Measurements from ENCODE around the gene HAS3. TPM values are rescaled to one million over a fixed set of nuclear protein-coding genes. Genes with fewer than 3 reads are reported as not detected.
"Not testable (repeated sequence)": the region's sequence is repeated elsewhere in the genome, so short reads cannot be mapped to it uniquely, and the experiment has no call there.

Gene HAS3, protein sequence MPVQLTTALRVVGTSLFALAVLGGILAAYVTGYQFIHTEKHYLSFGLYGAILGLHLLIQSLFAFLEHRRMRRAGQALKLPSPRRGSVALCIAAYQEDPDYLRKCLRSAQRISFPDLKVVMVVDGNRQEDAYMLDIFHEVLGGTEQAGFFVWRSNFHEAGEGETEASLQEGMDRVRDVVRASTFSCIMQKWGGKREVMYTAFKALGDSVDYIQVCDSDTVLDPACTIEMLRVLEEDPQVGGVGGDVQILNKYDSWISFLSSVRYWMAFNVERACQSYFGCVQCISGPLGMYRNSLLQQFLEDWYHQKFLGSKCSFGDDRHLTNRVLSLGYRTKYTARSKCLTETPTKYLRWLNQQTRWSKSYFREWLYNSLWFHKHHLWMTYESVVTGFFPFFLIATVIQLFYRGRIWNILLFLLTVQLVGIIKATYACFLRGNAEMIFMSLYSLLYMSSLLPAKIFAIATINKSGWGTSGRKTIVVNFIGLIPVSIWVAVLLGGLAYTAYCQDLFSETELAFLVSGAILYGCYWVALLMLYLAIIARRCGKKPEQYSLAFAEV
- not detected for total RNA-seq

DNA sequence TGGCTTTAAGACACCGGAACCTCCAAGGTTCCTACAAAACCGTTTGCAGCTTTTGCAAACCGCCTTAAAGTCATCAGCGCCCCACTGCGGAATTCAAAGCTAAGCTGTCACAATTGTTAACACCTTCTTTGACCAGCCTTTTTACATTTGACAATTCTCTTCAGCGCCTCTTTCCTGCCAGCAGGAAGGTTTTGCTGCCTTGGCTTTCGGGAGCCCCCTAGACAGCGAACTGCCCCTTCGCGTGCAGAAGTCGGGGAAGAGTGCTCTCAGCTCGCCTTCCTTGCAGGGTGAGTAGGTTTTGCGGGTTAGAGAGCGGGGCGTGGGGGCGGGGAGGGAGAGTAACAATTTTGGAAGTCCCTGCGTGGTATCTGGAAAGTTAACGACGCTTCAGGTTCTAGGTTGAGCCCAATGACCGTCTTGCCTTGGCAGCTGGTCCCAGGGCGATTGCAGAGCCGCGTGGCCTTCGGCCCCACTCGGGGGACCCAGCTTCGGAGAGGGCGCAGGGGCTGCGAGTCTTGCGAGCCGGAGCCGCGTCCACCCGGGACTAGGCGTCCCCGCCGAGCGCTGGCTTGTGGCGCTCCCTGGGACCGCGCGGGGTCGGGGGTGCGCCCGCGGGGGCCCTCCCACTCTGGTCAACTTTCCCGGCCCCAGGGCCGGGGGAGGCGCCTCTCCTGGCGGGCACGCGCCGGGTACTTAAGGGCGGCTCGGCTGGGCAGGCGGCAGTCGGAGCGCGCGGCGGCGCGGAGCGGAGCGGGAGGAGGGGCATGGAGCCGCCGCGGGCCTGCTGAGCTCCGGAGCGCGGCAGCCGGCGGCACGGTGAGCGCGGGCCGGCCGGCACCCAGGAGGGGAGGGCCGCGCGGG is at the start of gene HAS3:
Gene HAS3, plus strand, starts transcription at position 153 of the 861 bp plus-strand sequence. CDS start 3,743 bp downstream, outside the sequence.
- DNase-seq (ENCODE audit: low spot score in 2 of 2) = no peak
- TF ChIP-seq, protein P1, sequence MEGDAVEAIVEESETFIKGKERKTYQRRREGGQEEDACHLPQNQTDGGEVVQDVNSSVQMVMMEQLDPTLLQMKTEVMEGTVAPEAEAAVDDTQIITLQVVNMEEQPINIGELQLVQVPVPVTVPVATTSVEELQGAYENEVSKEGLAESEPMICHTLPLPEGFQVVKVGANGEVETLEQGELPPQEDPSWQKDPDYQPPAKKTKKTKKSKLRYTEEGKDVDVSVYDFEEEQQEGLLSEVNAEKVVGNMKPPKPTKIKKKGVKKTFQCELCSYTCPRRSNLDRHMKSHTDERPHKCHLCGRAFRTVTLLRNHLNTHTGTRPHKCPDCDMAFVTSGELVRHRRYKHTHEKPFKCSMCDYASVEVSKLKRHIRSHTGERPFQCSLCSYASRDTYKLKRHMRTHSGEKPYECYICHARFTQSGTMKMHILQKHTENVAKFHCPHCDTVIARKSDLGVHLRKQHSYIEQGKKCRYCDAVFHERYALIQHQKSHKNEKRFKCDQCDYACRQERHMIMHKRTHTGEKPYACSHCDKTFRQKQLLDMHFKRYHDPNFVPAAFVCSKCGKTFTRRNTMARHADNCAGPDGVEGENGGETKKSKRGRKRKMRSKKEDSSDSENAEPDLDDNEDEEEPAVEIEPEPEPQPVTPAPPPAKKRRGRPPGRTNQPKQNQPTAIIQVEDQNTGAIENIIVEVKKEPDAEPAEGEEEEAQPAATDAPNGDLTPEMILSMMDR (IDR thresholded peaks at IDR 0.05) = no peak
- Histone ChIP-seq H3K4me3 (peak within 1 kb of the TSS; percentile 57 to 76), H3K9me3 (no peaks in the 10 kb centered on the region), H3K27ac (no peak within 1 kb of the TSS), H3K27me3 (no peaks in the 10 kb centered on the region), H3K4me1 (peaks cover 16 to 20% of the 10 kb centered on the region in 2 donors), H3K36me3 (peaks cover 0 to 14% of the 10 kb centered on the region in 2 donors)
- intact Hi-C loops (cut with DNase I) = no loop called here

DNA sequence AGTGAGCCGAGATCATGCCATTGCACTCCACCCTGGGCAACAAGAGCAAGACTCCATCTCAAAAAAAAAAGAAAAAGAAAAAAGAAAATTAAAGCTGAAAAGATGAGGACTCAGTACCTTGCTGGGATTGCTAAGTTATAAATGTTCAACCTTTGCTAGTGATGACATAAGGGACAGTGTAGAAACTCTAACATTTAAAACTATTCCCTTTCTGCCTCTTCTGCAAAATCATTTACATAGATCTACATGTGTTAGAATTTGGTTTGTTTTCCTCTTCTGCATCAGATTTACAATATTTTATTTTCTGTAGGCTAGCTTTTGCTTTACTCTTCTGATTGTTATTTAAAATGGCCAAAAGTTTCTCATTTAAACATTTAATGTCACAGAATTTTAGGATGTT is 49.5 kb upstream of the HAS3 start:
- TF ChIP-seq, protein P1 (IDR thresholded peaks at IDR 0.05) = no peak
- intact Hi-C loops (cut with DNase I) = no loop called here
- Histone ChIP-seq H3K9me3 (no peaks in the 10 kb centered on the region), H3K36me3 (no peaks in the 10 kb centered on the region), H3K27me3 (no peaks in the 10 kb centered on the region), H3K27ac (no peak overlapping the region), H3K4me3 (no peak overlapping the region), H3K4me1 (no peaks in the 10 kb centered on the region)
- DNase-seq (ENCODE audit: low spot score in 2 of 2) = no peak

DNA sequence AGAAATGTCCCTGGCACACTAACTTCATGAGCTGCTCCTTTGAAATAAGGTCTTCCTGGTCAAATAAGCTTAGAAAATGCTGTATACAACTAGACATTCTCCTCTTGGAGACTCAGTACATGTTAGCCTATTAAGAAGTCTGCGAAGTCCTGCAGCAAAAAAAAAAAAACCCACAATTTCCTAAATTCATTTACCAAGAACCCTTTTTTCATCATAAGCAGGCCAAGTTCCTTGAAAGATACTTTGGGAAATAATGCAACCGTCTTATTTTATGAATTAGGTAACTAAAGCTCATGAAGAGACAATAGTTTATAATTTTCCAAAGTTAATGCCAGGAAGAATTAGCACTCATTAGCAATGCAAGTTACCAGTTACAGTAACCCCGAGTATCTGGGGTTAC is 49.0 kb upstream of the HAS3 start:
- no peak overlapping the region for H3K4me3 ChIP-seq
- no peaks in the 10 kb centered on the region for H3K9me3 ChIP-seq
- TF ChIP-seq, protein P1 (IDR thresholded peaks at IDR 0.05) = no peak
- H3K36me3 ChIP-seq = no peaks in the 10 kb centered on the region
- no peaks in the 10 kb centered on the region for H3K4me1 ChIP-seq
- DNase-seq (ENCODE audit: low spot score in 2 of 2) = no peak
- H3K27ac ChIP-seq = no peak overlapping the region
- H3K27me3 ChIP-seq = no peaks in the 10 kb centered on the region
- intact Hi-C loops (cut with DNase I) = no loop called here

DNA sequence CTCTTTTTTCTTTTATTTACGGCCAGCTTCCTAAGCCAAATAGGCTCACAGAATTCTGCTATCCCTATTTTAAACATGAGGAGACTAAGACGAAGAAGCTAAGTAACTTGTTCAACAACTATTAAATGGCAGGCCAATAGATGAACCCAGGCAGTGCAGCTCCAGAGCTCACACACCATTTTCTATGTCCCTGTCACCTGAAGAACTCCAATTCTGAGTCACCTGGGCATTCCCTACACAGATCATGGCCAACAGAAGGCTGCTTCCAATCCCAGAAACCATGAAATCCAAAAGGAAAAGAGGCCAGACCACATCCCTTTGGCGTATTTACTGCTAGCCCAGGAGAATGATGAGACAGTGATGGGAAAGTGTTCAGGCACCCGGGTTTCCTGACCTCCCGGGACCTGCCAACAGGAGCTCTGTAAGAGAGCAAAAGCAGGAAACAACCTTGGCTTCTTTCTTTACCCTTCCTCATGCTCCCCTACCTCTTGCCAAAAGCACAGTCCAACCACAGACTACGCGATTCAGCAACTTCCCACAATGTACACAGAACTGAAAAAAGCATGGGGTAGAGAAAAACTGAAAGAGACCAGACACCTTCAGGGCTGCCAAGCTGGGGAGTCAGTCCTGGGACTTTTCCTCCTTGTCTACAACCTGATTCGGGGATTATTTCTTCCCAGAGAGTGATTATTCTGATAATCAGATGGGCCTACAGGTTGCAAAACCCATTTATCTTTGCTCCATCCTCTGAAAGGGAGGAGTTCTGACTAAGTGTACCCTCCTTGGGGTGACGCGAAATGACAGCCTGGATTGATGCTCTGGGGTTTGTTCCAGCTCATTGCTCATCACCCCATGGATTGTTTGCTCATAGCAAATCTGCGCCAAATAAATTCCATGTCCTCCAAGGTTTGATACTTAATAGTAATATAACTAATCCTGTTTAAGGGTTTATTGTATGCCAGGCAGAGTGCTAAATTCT is 47.8 kb upstream of the HAS3 start:
- TF ChIP-seq, protein P1 (IDR thresholded peaks at IDR 0.05) = no peak
- Histone ChIP-seq H3K27ac (no peak overlapping the region), H3K27me3 (no peaks in the 10 kb centered on the region), H3K4me3 (no peak overlapping the region), H3K36me3 (no peaks in the 10 kb centered on the region), H3K4me1 (no peaks in the 10 kb centered on the region), H3K9me3 (no peaks in the 10 kb centered on the region)
- intact Hi-C loops (cut with DNase I) = no loop called here
- DNase-seq (ENCODE audit: low spot score in 2 of 2) = no peak

DNA sequence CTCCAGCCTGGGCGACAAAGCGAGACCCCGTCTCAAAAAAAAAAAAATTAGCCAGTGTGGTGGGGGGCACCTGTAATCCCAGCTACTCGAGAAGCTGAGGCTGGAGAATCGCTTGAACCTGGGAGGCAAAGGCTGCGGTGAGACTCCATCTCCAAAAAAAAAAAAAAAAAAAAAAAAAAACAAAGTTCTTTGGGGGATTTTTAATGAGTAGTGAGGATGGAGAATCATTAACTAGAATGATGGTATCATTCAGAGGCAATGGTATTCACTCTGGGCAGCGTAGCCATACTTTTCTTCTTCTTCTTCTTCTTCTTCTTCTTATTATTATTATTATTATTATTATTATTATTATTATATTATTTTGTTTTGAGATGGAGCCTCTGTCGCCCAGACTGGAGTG is 42.0 kb upstream of the HAS3 start:
- H3K27me3 ChIP-seq; intact Hi-C loops (cut with DNase I); H3K4me1 ChIP-seq; H3K9me3 ChIP-seq; DNase-seq (ENCODE audit: low spot score in 2 of 2); H3K4me3 ChIP-seq; H3K27ac ChIP-seq; H3K36me3 ChIP-seq: not testable (repeated sequence)

Data from ascending aorta (tissue), 2 donors.